BJ (cell line): ENCODE data around the gene CAMK4. TPM values are rescaled to one million over a fixed set of nuclear protein-coding genes. Genes with fewer than 3 reads are reported as not detected.

Experiments used
- CTCF ChIA-PET: fragments of 350-600 bp; formaldehyde crosslinking; extraction: SDS; loops from one replicate; lab custom pipeline; 2021; ENCODE audit warnings: antibody characterized with exemption, inconsistent platforms; lab: Yijun Ruan, JAX
- POLR2A ChIA-PET: fragments of 300-600 bp; sonication (Branson Sonifier 250); formaldehyde crosslinking; extraction: SDS; loops from one replicate; lab custom pipeline; 2021; ENCODE audit warnings: antibody characterized with exemption; lab: Charles Lee
- DNase-seq: peaks from one replicate; pipeline ENCODE4 v3.0.0-alpha.2; 2011; ENCODE audit warnings: low read depth
- H3K27me3 ChIP-seq: 2 replicates; pipeline ENCODE4 v1.6.0; 2011; ENCODE audit warnings: low read length; ENCODE audit not compliant: control insufficient read depth, insufficient read depth
- H3K36me3 ChIP-seq: 2 replicates; pipeline ENCODE4 v1.5.1; 2011; ENCODE audit warnings: low read length; ENCODE audit not compliant: control insufficient read depth, insufficient read depth
- H3K4me3 ChIP-seq: 2 replicates; pipeline ENCODE4 v1.5.1; 2011; ENCODE audit warnings: low read depth, mild to moderate bottlenecking, control low read depth, low read length
- CTCF ChIP-seq: IDR thresholded peaks from 2 replicates; pipeline ENCODE4 v1.5.1; 2011; ENCODE audit warnings: low read depth, mild to moderate bottlenecking, control low read depth, inconsistent platforms, low read length, moderate library complexity; ENCODE audit not compliant: insufficient read depth
- polyA plus RNA-seq: library from polyadenylated mRNA; depleted of rRNA; stranded (reverse); fragments of >200 nt; gene quantifications from 2 replicates; pipeline ENCODE4 v1.2.3, GENCODE V29; 2011

Gene CAMK4
- polyA plus RNA-seq, 1 experiment, result 0.78 TPM

DNA sequence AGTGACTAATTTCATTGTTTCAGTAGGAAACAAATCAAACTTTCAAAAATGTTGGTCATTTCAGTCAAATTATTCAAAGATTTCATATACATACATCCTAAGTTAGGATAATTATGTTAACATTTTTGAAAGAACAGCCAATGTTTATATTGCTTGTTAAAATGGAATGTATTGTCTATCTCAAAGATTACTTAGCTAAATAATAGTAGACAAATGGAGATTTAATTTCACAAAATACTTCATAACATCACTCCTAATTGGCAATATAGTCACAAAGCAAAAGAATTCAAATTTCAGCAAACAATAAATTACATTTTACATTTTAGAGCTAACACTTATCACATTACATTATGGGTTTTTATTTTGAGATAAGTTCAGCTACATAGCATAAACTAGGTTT, 262.7 kb downstream of the CAMK4 start:
- H3K4me3 ChIP-seq, result no peak overlapping the region
- DNase-seq, result no peak
- ChIA-PET POLR2A (no interaction called here), CTCF (no interaction called here)
- no peaks in the 10 kb centered on the region for H3K27me3 ChIP-seq
- no peaks in the 10 kb centered on the region for H3K36me3 ChIP-seq
- TF ChIP-seq CTCF, result no peak

DNA sequence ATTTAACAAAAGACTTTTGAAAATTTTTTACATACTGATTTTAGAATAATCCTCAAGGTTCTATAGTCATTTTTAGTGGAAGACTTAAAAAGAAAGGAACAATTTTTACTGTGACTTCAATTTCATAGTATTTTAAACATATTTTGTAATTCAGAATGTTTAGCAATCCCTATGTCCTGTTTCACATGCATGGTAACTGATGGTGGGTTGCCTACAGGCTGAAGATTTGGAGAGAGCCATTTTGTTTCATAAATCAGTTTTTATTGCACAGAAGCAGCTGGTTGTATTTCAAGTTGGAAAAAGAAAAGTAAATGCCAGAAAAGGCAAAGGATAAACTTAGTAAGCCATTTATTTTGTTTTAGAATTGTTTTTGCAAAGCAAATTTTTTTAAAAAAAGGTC, 264.2 kb downstream of the CAMK4 start:
- no peaks in the 10 kb centered on the region for H3K36me3 ChIP-seq
- ChIA-PET POLR2A (no interaction called here), CTCF (no interaction called here)
- H3K4me3 ChIP-seq, result no peak overlapping the region
- TF ChIP-seq CTCF, result no peak
- H3K27me3 ChIP-seq, result no peaks in the 10 kb centered on the region
- DNase-seq, result no peak

DNA sequence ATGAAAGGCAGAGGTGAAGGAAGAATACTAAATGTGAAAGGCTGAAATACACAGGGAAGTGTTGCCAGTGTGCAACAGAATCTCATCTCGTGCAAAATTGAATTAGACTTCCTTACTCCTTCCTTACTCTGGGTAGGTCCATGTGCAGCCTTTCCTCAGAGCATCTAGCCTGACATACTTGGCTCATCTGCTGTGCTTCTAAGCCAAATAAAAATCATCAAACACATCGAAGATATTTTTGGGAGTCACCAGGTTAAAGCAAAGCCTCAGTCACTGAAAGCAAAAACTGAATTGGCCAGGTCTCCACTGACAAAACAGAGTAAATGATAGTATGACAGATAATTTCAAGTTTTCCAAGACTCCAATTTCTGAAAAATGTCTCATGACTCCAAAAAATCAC, 268.8 kb downstream of the CAMK4 start:
- H3K36me3 ChIP-seq, result no peaks in the 10 kb centered on the region
- no peaks in the 10 kb centered on the region for H3K27me3 ChIP-seq
- TF ChIP-seq CTCF, result no peak
- no peak overlapping the region for H3K4me3 ChIP-seq
- ChIA-PET CTCF (no interaction called here), POLR2A (no interaction called here)
- no peak for DNase-seq

DNA sequence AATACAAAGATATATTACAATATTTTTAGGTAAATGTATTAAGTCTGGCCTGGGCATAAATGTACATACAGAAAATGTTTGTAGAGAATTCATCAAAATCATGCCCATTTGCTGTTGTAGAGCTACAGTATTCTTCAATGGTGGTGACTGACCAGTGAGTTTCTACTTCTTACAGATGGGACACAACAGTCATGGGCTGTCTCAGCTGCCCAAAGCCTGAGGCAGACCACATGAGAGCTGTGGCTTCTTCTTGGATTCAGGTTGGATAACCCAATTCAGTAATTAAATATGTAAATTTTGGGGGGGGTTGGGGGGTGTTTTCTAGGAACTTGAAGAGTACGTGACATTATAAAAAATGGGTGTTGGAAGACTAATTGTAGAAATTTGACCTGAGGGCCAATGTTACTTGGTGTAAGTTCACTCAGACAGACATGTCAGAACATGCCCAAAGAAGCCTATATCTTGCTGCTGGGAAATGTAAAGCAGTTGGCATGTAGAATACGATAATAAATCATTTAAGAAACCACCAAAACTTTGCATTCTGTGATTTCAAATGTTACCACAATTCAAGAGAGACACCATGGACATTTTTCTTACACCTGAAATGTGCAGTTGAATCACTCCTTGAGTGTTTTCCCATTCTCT, 270.3 kb downstream of the CAMK4 start:
- H3K4me3 ChIP-seq, result no peak overlapping the region
- POLR2A ChIA-PET, result no interaction called here
- H3K36me3 ChIP-seq, result no peaks in the 10 kb centered on the region
- no peak for TF ChIP-seq CTCF
- no peak for DNase-seq
- CTCF ChIA-PET, result interaction anchor here (0.6 kb wide), 1 partner anchor 1506 kb away, joined by 4 read pairs; no protein-coding TSS in a partner anchor
- no peaks in the 10 kb centered on the region for H3K27me3 ChIP-seq

GRCh38 chr5:111495159-111495558, 271.0 kb downstream of the CAMK4 start:
- ChIA-PET CTCF (no interaction called here), POLR2A (no interaction called here)
- no peak overlapping the region for H3K4me3 ChIP-seq
- no peaks in the 10 kb centered on the region for H3K27me3 ChIP-seq
- no peak for DNase-seq
- no peak for TF ChIP-seq CTCF
- H3K36me3 ChIP-seq, result no peaks in the 10 kb centered on the region
